NCI-H1694 treated with DMSO at 0.1 percent for 48 hours (cell line): ENCODE data around the gene TFEC.
"Not testable (repeated sequence)": the region's sequence is repeated elsewhere in the genome, so short reads cannot be mapped to it uniquely, and the experiment has no call there.

Experiments used
- DNase-seq: peaks from one replicate; lab custom pipeline; 2025; lab: John Stamatoyannopoulos, UW

TFEC gene

GRCh38 chr7:116030651-116031276, at the start of gene TFEC:
Gene TFEC, minus strand, starts transcription at chr7:116030763. Its CDS starts 46,322 bp downstream, at chr7:115984441.
- no peak for DNase-seq

GRCh38 chr7:116075351-116076145, 45.0 kb upstream of the TFEC start:
- DNase-seq, result no peak

- DNase-seq, result no peak
These were observed 41.1 kb upstream of the TFEC start for GRCh38 chr7:116071629-116072028.

GRCh38 chr7:116064179-116064578, 33.6 kb upstream of the TFEC start:
- no peak for DNase-seq

GRCh38 chr7:116062666-116063065, 32.1 kb upstream of the TFEC start:
- DNase-seq, result no peak

- no peak for DNase-seq
These were observed 21.4 kb upstream of the TFEC start for GRCh38 chr7:116052006-116052405.

- not testable (repeated sequence) for DNase-seq
These were observed 16.7 kb upstream of the TFEC start for GRCh38 chr7:116047261-116047660.

- no peak for DNase-seq
These were observed 15.0 kb upstream of the TFEC start for GRCh38 chr7:116045532-116045931.

- DNase-seq, result no peak
These were observed 11.1 kb upstream of the TFEC start for GRCh38 chr7:116041615-116042014.

GRCh38 chr7:116037401-116037800, 6.8 kb upstream of the TFEC start:
- no peak for DNase-seq

GRCh38 chr7:116034411-116034810, 3.8 kb upstream of the TFEC start:
- no peak for DNase-seq

GRCh38 chr7:116032886-116033285, 2.3 kb upstream of the TFEC start:
- DNase-seq, result no peak

GRCh38 chr7:116028787-116029186, 1.8 kb downstream of the TFEC start:
- no peak for DNase-seq

GRCh38 chr7:116027786-116028185, 2.8 kb downstream of the TFEC start:
- DNase-seq, result no peak

GRCh38 chr7:116024826-116025809, 5.4 kb downstream of the TFEC start:
- no peak for DNase-seq

- DNase-seq, result no peak
These were observed 9.3 kb downstream of the TFEC start for GRCh38 chr7:116021237-116021636.

GRCh38 chr7:116018731-116019130, 11.8 kb downstream of the TFEC start:
- no peak for DNase-seq

- no peak for DNase-seq
These were observed 16.9 kb downstream of the TFEC start for GRCh38 chr7:116013675-116014074.

- DNase-seq, result no peak
These were observed 19.0 kb downstream of the TFEC start for GRCh38 chr7:116011584-116011983.

- not testable (repeated sequence) for DNase-seq
These were observed 25.8 kb downstream of the TFEC start for GRCh38 chr7:116004762-116005161.

- DNase-seq, result no peak
These were observed 33.3 kb downstream of the TFEC start for GRCh38 chr7:115997221-115997620.

- no peak for DNase-seq
These were observed 34.9 kb downstream of the TFEC start for GRCh38 chr7:115995701-115996100.
